ENCODE measurements around the gene OR2AP1. TPM values are rescaled to one million over a fixed set of nuclear protein-coding genes. Genes with fewer than 3 reads are reported as not detected.
"Not testable (repeated sequence)": the region's sequence is repeated elsewhere in the genome, so short reads cannot be mapped to it uniquely, and the experiment has no call there.

Gene OR2AP1
- total RNA-seq: not detected

DNA sequence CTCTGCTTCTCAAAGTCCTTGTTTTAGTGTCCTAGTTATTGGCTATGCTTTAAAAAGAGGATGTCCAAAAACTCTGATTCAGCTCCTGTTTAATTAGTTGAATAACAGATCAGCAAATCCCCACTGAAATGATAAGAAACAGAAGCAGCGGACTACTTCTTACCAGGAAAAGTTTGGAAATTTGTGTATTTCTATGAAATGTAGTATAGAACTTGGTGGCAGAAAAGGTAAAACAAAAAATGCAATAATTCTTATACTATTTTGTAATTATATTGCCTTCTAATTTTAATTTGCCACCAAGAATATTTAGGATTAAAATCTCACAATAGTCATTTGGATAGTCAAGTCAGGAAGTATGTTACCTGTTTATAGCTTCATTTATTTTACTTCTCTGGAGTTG, at the start of gene OR2AP1:
TSS of gene OR2AP1 (plus strand) at position 301 of the 400 bp plus-strand sequence. CDS start 1,947 bp downstream, outside the sequence.
- POLR2A ChIA-PET: no interaction called here
- intact Hi-C loops (cut with micrococcal nuclease): no loop called here
- CTCF ChIA-PET: no interaction called here

DNA sequence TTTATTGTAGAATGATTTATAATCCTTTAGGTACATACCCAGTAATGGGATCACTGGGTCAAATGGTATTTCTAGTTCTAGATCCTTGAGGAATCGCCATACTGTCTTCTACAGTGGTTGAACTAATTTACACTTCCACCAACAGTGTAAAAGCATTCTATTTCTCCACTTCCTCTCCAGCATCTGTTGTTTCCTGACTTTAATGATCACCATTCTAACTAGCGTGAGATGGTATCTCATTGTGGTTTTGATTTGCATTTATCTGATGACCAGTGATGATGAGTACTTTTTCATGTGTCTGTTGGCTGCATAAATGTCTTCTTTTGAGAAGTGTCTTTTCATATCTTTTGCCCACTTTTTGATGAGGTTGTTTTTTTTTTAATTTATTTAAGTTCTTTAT, 24.0 kb upstream of the OR2AP1 start:
- intact Hi-C loops (cut with micrococcal nuclease); POLR2A ChIA-PET; H3K36me3 Mint-ChIP-seq; H3K27ac Mint-ChIP-seq; CTCF ChIA-PET; H3K9me3 Mint-ChIP-seq; H3K4me3 Mint-ChIP-seq; H3K4me1 Mint-ChIP-seq (ENCODE audit: low read depth); DNase-seq: not testable (repeated sequence)
- H3K27me3 Mint-ChIP-seq: peaks cover 16% of the 10 kb centered on the region

More for the DNA sequence above, at the start of gene OR2AP1:
- Mint-ChIP-seq H3K36me3 (peaks cover 14% of the 10 kb centered on the region), H3K4me1 (ENCODE audit: low read depth) (no peaks in the 10 kb centered on the region), H3K9me3 (peaks cover 34% of the 10 kb centered on the region), H3K27me3 (peaks cover 10% of the 10 kb centered on the region), H3K4me3 (no peak within 1 kb of the TSS), H3K27ac (no peak within 1 kb of the TSS)
- DNase-seq: no peak

DNA sequence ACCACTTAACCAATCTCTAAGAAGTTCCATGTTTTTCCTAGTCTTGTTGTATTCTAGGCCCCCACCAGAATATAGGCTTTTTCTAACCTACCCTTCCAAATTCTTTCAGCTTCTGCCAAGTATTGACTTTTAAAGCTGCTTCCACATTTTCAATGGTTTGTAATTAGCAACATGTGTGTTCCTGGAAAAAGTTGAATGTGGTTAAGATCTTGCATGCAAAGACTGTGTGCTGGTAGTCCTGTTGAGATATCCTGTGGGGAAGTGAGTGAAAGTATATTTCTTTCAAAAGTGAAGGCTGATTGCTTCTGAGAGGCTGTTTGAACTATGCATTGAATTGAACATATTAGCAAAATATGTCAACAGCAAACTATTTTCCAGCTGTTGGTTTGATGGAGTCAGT, 23.5 kb upstream of the OR2AP1 start:
- H3K27ac Mint-ChIP-seq: no peak overlapping the region
- POLR2A ChIA-PET: no interaction called here
- intact Hi-C loops (cut with micrococcal nuclease): no loop called here
- no peaks in the 10 kb centered on the region for H3K36me3 Mint-ChIP-seq
- H3K4me1 Mint-ChIP-seq (ENCODE audit: low read depth): no peaks in the 10 kb centered on the region
- peaks cover 13% of the 10 kb centered on the region for H3K27me3 Mint-ChIP-seq
- H3K4me3 Mint-ChIP-seq: no peak overlapping the region
- H3K9me3 Mint-ChIP-seq: no peaks in the 10 kb centered on the region
- DNase-seq: no peak
- CTCF ChIA-PET: no interaction called here

DNA sequence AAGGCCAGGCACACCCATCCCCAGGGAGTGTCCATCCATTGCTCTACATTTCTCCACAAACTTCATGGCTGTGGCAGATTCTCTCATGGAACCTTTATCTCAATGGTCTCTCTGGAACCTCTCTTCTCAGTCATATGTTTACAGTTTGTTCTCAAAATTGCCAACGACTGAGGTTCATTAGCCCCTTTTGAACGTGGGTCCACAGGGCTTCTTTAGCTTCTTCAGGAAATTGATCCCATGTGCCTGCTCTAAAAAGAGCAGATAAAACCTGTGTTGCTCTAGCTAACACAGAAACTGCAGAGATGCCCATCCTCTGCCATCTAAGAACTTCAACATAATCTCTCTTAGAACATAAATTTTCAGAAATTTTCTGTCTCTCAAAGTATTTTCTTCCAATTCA, 23.0 kb upstream of the OR2AP1 start, which contains the start of gene OR6C4:
TSS of gene OR6C4 (plus strand) at position 301 of the 400 bp plus-strand sequence. CDS start 1,625 bp downstream, outside the sequence.
- Mint-ChIP-seq H3K27me3 (peaks cover 16% of the 10 kb centered on the region), H3K9me3 (no peaks in the 10 kb centered on the region), H3K4me3 (no peak within 1 kb of the TSS), H3K27ac (no peak within 1 kb of the TSS), H3K36me3 (no peaks in the 10 kb centered on the region), H3K4me1 (ENCODE audit: low read depth) (no peaks in the 10 kb centered on the region)
- POLR2A ChIA-PET: no interaction called here
- intact Hi-C loops (cut with micrococcal nuclease): no loop called here
- CTCF ChIA-PET: no interaction called here
- DNase-seq: no peak

DNA sequence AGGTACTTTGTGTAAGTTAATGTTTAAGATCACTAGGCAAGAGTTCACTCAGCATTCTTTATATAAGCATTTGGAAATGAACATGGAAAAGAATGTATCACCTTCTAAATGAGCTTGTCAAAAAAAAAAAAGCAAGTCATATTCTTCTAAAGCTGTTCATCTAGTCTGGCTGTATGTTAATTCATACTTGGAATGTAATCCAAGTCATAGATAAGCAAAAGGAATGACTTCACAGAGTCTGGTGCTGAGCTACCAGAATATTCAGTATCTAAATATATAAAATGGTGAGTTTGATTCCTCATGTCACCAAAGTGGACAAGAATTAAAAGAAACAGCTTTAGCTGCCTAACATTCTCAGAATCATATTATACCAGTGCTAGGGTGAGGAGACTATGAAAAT, 18.0 kb upstream of the OR2AP1 start:
- H3K27me3 Mint-ChIP-seq: peaks cover 12% of the 10 kb centered on the region
- POLR2A ChIA-PET: no interaction called here
- H3K36me3 Mint-ChIP-seq: peaks cover 5% of the 10 kb centered on the region
- CTCF ChIA-PET: interaction anchor here (0.6 kb wide), 1 partner anchor 547 kb away, joined by 3 read pairs; no protein-coding TSS in a partner anchor
- H3K4me1 Mint-ChIP-seq (ENCODE audit: low read depth): no peaks in the 10 kb centered on the region
- H3K4me3 Mint-ChIP-seq: no peak overlapping the region
- DNase-seq: no peak
- intact Hi-C loops (cut with micrococcal nuclease): no loop called here
- H3K27ac Mint-ChIP-seq: no peak overlapping the region
- peaks cover 24% of the 10 kb centered on the region for H3K9me3 Mint-ChIP-seq

DNA sequence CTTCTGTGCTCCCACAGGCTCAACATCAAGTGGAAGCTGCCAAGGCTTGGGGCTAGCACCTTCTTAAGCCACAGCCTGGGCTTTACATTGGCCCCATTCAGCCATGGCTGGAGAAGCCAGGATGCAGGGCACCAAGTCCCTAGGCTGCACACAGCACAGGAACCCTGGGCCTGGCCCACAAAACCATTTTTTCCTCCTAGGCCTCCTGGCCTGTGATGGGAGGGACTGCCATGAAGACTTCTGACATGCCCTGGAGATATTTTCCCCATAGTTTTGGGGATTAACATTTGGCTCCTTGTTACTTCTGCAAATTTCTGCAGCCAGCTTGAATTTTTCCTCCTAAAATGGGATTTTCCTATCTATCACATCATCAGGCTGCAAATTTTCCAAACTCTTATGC, 2.2 kb upstream of the OR2AP1 start:
- H3K27me3 Mint-ChIP-seq: peaks cover 13% of the 10 kb centered on the region
- CTCF ChIA-PET: not testable (repeated sequence)

DNA sequence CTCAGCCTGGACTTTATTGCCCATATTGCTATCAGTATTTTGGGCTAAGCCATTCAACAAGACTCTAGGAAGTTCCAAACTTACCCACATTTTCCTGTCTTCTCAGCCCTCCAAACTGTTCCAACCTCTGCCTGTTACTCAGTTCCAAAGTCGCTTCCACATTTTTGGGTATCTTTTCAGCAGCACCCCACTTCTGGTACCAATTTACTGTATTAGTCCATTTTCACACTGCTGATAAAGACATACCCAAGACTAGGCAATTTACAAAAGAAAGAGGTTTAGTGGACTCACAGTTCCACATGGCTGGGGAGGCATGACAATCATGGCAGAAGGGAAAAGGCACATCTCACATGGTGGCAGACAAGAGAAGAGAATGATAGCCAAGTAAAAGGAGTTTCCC, 1.6 kb upstream of the OR2AP1 start:
- intact Hi-C loops (cut with micrococcal nuclease); H3K4me3 Mint-ChIP-seq; DNase-seq; H3K4me1 Mint-ChIP-seq (ENCODE audit: low read depth); H3K27ac Mint-ChIP-seq; CTCF ChIA-PET; POLR2A ChIA-PET: not testable (repeated sequence)
- Mint-ChIP-seq H3K27me3 (peaks cover 10% of the 10 kb centered on the region), H3K36me3 (peaks cover 14% of the 10 kb centered on the region), H3K9me3 (peaks cover 34% of the 10 kb centered on the region)

More for the DNA sequence above, 2.2 kb upstream of the OR2AP1 start:
- Mint-ChIP-seq H3K36me3 (peaks cover 14% of the 10 kb centered on the region), H3K9me3 (peaks cover 34% of the 10 kb centered on the region)
- H3K4me3 Mint-ChIP-seq; intact Hi-C loops (cut with micrococcal nuclease); POLR2A ChIA-PET; H3K27ac Mint-ChIP-seq; DNase-seq; H3K4me1 Mint-ChIP-seq (ENCODE audit: low read depth): not testable (repeated sequence)

DNA sequence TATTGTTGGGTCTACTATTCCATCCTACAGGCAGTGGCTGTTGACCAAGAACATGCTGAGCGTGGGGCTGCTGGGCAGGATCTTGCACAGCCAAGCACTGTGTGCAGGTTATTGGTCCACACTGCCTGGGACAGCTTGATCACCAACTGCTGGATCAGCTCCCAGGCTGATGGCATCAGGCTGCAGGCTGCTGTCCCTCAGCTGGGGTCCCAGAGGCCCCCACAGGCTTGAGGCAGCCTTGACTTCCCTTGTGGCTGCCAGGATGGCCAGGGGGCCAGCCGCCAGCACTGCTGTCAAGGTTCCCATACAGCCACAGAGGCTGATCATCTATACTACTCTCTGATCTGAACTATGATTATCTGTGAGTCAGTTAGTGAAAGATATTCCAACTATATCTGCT, 9.8 kb downstream of the OR2AP1 start:
- H3K4me3 Mint-ChIP-seq: no peak overlapping the region
- no peak for DNase-seq
- intact Hi-C loops (cut with micrococcal nuclease): no loop called here
- H3K27me3 Mint-ChIP-seq: peaks cover 28% of the 10 kb centered on the region
- POLR2A ChIA-PET: no interaction called here
- CTCF ChIA-PET: no interaction called here
- peaks cover 6% of the 10 kb centered on the region for H3K9me3 Mint-ChIP-seq
- H3K27ac Mint-ChIP-seq: no peak overlapping the region
- H3K4me1 Mint-ChIP-seq (ENCODE audit: low read depth): no peaks in the 10 kb centered on the region
- H3K36me3 Mint-ChIP-seq: no peaks in the 10 kb centered on the region

DNA sequence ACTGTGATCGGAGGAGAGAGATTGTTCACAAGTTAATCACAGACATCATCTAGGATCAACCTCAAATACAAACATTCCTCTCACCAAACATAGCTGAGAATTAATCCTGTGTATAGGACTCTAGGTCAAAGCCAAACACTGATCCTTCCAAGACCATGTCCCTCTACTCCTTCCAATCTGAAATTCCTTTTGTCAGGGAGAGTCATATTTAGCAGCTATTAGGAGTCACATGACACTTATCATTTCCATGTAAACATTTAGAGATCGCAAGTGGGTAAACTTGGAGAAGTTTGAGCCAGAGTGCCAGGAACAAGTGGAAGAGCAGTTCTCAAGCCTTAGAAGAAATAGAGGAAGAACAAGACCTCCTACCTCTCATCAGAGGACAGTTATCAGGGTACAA, 13.5 kb downstream of the OR2AP1 start:
- Mint-ChIP-seq H3K9me3 (no peaks in the 10 kb centered on the region), H3K27ac (no peak overlapping the region), H3K36me3 (no peaks in the 10 kb centered on the region), H3K4me1 (ENCODE audit: low read depth) (no peaks in the 10 kb centered on the region), H3K4me3 (no peak overlapping the region), H3K27me3 (peaks cover 28% of the 10 kb centered on the region)
- ChIA-PET CTCF (no interaction called here), POLR2A (no interaction called here)
- intact Hi-C loops (cut with micrococcal nuclease): no loop called here
- no peak for DNase-seq

DNA sequence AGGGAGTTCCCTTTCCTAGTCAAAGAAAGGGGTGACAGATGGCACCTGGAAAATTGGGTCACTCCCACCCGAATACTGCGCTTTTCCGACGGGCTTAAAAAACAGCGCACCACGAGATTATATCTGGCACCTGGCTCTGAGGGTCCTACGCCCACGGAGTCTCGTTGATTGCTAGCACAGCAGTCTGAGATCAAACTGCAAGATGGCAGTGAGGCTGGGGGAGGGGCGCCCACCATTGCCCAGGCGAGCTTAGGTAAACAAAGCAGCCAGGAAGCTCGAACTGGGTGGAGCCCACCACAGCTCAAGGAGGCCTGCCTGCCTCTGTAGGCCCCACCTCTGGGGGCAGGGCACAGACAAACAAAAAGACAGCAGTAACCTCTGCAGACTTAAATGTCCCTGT, 17.9 kb downstream of the OR2AP1 start:
- POLR2A ChIA-PET: not testable (repeated sequence)
- H3K27me3 Mint-ChIP-seq: peaks cover 28% of the 10 kb centered on the region

DNA sequence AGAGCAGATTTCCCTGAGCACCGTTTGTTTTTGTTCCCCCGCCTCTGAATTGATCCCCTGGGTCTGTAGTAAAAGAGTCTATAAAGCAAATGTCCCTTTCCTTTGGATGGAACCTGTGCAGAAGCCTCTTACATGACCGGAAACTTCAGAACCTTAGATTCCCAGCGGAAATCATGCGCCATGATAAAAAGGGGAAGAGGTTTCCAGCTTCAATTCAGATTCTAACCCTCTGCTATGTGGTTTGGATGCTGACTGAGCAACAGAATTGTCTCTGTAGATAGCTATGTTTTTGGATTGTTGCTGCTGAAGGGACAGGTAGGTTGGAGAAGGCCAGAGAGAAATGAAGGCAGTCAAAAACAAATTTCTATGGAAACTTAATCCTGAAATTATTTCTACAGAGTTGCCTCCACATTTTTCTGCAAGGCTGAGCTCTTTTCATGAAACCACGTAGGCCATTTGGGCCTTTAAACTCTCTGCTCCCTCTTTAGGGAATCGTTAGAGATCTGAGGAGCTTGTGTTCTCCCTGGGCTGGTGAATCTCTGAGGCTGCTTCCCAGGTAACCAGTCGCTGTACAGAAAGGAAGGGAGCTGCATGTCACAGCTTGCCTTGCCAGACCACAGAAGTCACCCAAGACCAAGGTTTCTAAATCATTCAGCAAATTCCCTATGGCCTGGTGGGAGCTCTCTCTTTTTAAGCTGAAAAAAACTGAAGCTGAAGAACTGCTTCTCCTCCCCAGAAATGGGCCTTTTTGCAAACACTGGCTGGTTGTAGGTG, 35.7 kb downstream of the OR2AP1 start:
- DNase-seq: no peak
- H3K27me3 Mint-ChIP-seq: peaks cover 18% of the 10 kb centered on the region
- POLR2A ChIA-PET: interaction anchor here (0.7 kb wide), 1 partner anchor 1059 kb away, joined by 3 read pairs; the partner anchor contains the start of gene PDE1B
- intact Hi-C loops (cut with micrococcal nuclease): no loop called here
- peaks cover 8% of the 10 kb centered on the region for H3K4me1 Mint-ChIP-seq (ENCODE audit: low read depth)
- no peaks in the 10 kb centered on the region for H3K36me3 Mint-ChIP-seq
- CTCF ChIA-PET: interaction anchor here (0.7 to 1.3 kb wide), 2 partner anchors 38 to 49 kb away, joined by 3 read pairs; no protein-coding TSS in a partner anchor
- no peak overlapping the region for H3K4me3 Mint-ChIP-seq
- no peak overlapping the region for H3K27ac Mint-ChIP-seq
- H3K9me3 Mint-ChIP-seq: no peaks in the 10 kb centered on the region

More for the DNA sequence above, 17.9 kb downstream of the OR2AP1 start:
- H3K4me1 Mint-ChIP-seq (ENCODE audit: low read depth); H3K36me3 Mint-ChIP-seq; DNase-seq; CTCF ChIA-PET; H3K4me3 Mint-ChIP-seq; H3K27ac Mint-ChIP-seq; intact Hi-C loops (cut with micrococcal nuclease); H3K9me3 Mint-ChIP-seq: not testable (repeated sequence)

DNA sequence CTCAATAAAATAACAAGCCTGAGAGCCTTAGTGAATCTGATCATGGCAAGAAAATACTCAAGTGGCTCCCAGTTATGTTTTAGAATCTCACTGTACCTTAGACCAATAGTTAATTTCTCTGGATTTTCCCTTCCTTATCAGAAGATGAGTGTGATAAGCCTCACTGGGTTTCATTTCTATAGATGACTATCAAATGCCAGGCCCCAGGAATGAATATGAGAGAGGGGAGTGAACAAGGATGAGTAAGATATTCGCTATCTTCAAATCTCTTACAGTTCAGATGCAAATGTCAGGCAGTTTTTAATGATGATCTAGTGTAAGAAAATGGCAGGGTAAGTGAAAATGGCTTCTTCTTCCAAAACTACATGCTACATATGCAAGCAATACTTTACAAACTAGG, 38.3 kb downstream of the OR2AP1 start:
- ChIA-PET CTCF (interaction anchor here (1.1 kb wide), 1 partner anchor 8 kb away, joined by 4 read pairs; no protein-coding TSS in a partner anchor), POLR2A (no interaction called here)
- H3K27ac Mint-ChIP-seq: no peak overlapping the region
- H3K36me3 Mint-ChIP-seq: no peaks in the 10 kb centered on the region
- intact Hi-C loops (cut with micrococcal nuclease): no loop called here
- no peak overlapping the region for H3K4me3 Mint-ChIP-seq
- peaks cover 8% of the 10 kb centered on the region for H3K9me3 Mint-ChIP-seq
- no peak for DNase-seq
- peaks cover 21% of the 10 kb centered on the region for H3K27me3 Mint-ChIP-seq
- peaks cover 8% of the 10 kb centered on the region for H3K4me1 Mint-ChIP-seq (ENCODE audit: low read depth)

DNA sequence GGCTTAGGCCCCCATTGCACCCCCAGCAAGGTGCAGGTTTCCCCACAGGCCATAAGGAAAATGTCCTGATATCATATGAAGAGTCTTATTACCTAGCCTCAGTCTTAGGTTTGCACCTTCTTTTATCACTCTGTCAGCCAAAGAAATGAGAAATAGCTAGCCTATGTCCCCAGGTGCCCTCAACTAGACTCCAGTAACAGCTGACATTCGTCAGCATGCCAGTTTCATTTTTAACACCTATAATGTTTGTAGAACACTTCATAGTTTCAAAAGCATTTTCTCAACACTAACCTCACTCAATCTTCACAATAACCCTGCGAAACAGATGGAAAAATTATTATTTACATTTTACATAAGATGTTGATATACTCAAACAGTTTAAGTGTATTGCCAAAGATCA, 40.4 kb downstream of the OR2AP1 start:
- H3K27ac Mint-ChIP-seq: no peak overlapping the region
- no peak for DNase-seq

More for the DNA sequence above, 40.4 kb downstream of the OR2AP1 start:
- Mint-ChIP-seq H3K4me1 (ENCODE audit: low read depth) (peaks cover 8% of the 10 kb centered on the region), H3K27me3 (peaks cover 31% of the 10 kb centered on the region), H3K9me3 (peaks cover 25% of the 10 kb centered on the region), H3K4me3 (no peak overlapping the region), H3K36me3 (peaks cover 6% of the 10 kb centered on the region)
- intact Hi-C loops (cut with micrococcal nuclease): no loop called here
- POLR2A ChIA-PET: no interaction called here
- CTCF ChIA-PET: no interaction called here

Data from activated CD4-positive, alpha-beta memory T cell treated with anti-CD3 and anti-CD28 coated beads for 36 hours (primary cell).